HCT116 (cell line): ENCODE data around the gene RNU1-2. TPM values are rescaled to one million over a fixed set of nuclear protein-coding genes. Genes with fewer than 3 reads are reported as not detected.
"Not testable (repeated sequence)": the region's sequence is repeated elsewhere in the genome, so short reads cannot be mapped to it uniquely, and the experiment has no call there.

Experiments
- ATAC-seq: fragments of 200-7000 bp; cut with Tn5 transposase; 2 replicates; pipeline ENCODE4 v1.9.1; 2020; ENCODE audit warnings: mild to moderate bottlenecking, moderate library complexity
- BruUV-seq: library from RNA; stranded (reverse); fragments of 400-500 nt; replicated peaks from 2 replicates; lab custom pipeline; 2021; lab: Mats Ljungman, UMichigan
- CTCF ChIA-PET: fragments of 300-600 bp; sonication (Branson Sonifier 250); formaldehyde crosslinking; loops from one replicate; lab custom pipeline; 2021; ENCODE audit warnings: antibody characterized with exemption; lab: Charles Lee
- POLR2A ChIA-PET: fragments of 300-600, 350-600 bp; sonication (Branson Sonifier 250); formaldehyde crosslinking; loops from one replicate; lab custom pipeline; 2021; ENCODE audit warnings: antibody characterized with exemption; lab: Charles Lee
- RAD21 ChIA-PET, 2 experiments: fragments of 300-600 bp; sonication (Branson Sonifier 250); formaldehyde crosslinking; loops; one replicate each; lab custom pipeline; 2023; ENCODE audit warnings: low total read pairs in 2 of 2; ENCODE audit not compliant: uncharacterized antibody in 2 of 2, unreplicated experiment in 2 of 2, low non-redundant PET in 1 of 2; lab: Charles Lee
- DNase-seq: peaks from one replicate; pipeline ENCODE4 v3.0.0-alpha.2; 2010; ENCODE audit warnings: low read depth, low spot score
- H2AFZ ChIP-seq: fragments of 200-600 bp; shearing (Covaris generic), sonication (generic); 2 replicates; pipeline ENCODE4 v1.6.1; 2017; ENCODE audit warnings: low read depth, mixed run types, mixed read lengths, antibody characterized with exemption, low read length; ENCODE audit not compliant: poor library complexity, severe bottlenecking
- H3K27ac ChIP-seq: 2 replicates; pipeline ENCODE4 v1.5.1; 2012; ENCODE audit warnings: low read depth, low read length
- H3K27me3 ChIP-seq: fragments of 200-600 bp; sonication (generic); 2 replicates; pipeline ENCODE4 v1.6.1; 2016; ENCODE audit warnings: mixed run types, low read length, mixed read lengths; ENCODE audit not compliant: insufficient read depth
- H3K36me3 ChIP-seq, 2 experiments: fragments of 200-500 bp in 1 of 2; fragments of 200-600 bp in 1 of 2; sonication (Bioruptor generic) in 1 of 2; sonication (generic) in 1 of 2; 2 replicates each; pipeline versions ENCODE4 v1.5.1 to v1.6.1; 2014 to 2016; ENCODE audit warnings: low read length in 2 of 2, inconsistent platforms in 1 of 2, mixed read lengths in 1 of 2, mixed run types in 1 of 2; ENCODE audit not compliant: insufficient read depth in 2 of 2, control insufficient read depth in 1 of 2
- H3K4me1 ChIP-seq, 2 experiments: fragments of 200-600 bp in 1 of 2; sonication (generic) in 1 of 2; 2 replicates each; pipeline versions ENCODE4 v1.5.1 to v1.6.1; 2012 to 2017; ENCODE audit warnings: low read length in 2 of 2, inconsistent platforms in 1 of 2, mild to moderate bottlenecking in 1 of 2, mixed read lengths in 1 of 2, mixed run types in 1 of 2, moderate library complexity in 1 of 2; ENCODE audit not compliant: insufficient read depth in 2 of 2, control insufficient read depth in 1 of 2
- H3K4me2 ChIP-seq: fragments of 200-600 bp; sonication (generic); 2 replicates; pipeline ENCODE4 v1.6.1; 2017; ENCODE audit warnings: mixed run types, low read length, mixed read lengths
- H3K4me3 ChIP-seq, 2 experiments: fragments of 200-600 bp in 1 of 2; sonication (generic) in 1 of 2; replicated peaks in 1 of 2; 2 replicates each; pipeline ENCODE4 v1.5.1; 2011 to 2016; ENCODE audit warnings: low read length in 2 of 2, control low read depth in 1 of 2, low read depth in 1 of 2, mild to moderate bottlenecking in 1 of 2, mixed read lengths in 1 of 2, mixed run types in 1 of 2
- H3K79me2 ChIP-seq: fragments of 200-600 bp; sonication (generic); 2 replicates; pipeline ENCODE4 v1.6.1; 2017; ENCODE audit warnings: mild to moderate bottlenecking, mixed run types, low read length, moderate library complexity, mixed read lengths; ENCODE audit not compliant: insufficient read depth
- H3K9ac ChIP-seq: fragments of 200-600 bp; sonication (generic); 2 replicates; pipeline ENCODE4 v1.6.1; 2016; ENCODE audit warnings: low read length, mixed read lengths
- H3K9me2 ChIP-seq: fragments of 200-600 bp; sonication (generic), shearing (Covaris generic); 2 replicates; pipeline ENCODE4 v1.6.1; 2017; ENCODE audit warnings: mixed run types, mild to moderate bottlenecking, moderate library complexity; ENCODE audit not compliant: insufficient read depth
- H3K9me3 ChIP-seq, 2 experiments: fragments of 200-500 bp in 1 of 2; fragments of 200-600 bp in 1 of 2; sonication (Bioruptor generic) in 1 of 2; sonication (generic) in 1 of 2; 2 replicates each; pipeline ENCODE4 v1.6.1; 2014 to 2017; ENCODE audit warnings: low read length in 2 of 2, mixed read lengths in 2 of 2, inconsistent platforms in 1 of 2, low read depth in 1 of 2, mild to moderate bottlenecking in 1 of 2, mixed run types in 1 of 2, moderate library complexity in 1 of 2; ENCODE audit not compliant: control insufficient read depth in 1 of 2, insufficient read depth in 1 of 2
- H4K20me1 ChIP-seq: fragments of 200-600 bp; sonication (generic), shearing (Covaris generic); 2 replicates; pipeline ENCODE4 v1.6.1; 2017; ENCODE audit warnings: mixed run types, mild to moderate bottlenecking, moderate library complexity; ENCODE audit not compliant: insufficient read depth
- intact Hi-C: fragments of 100-400 bp; cut with micrococcal nuclease; formaldehyde crosslinking; loops from 2 replicates; pipeline ENCODE4 v1.10.0; 2022
- total RNA-seq: library from RNA; stranded (reverse); gene quantifications from one replicate; pipeline ENCODE4 v1.2.1, GENCODE V29; 2021; ENCODE audit not compliant: unreplicated experiment
- TF ChIP-seq, protein P1 (sequence below): IDR thresholded peaks from 2 replicates; pipeline ENCODE4 v1.6.1; 2012

RNU1-2 gene
- total RNA-seq, 1 experiment from 2014 or later = 1,685 TPM

GRCh38 chr1:16861832-16862245 lies 33.9 kb upstream of the RNU1-2 start:
- BruUV-seq = TSS peak; percentile 100
- POLR2A ChIA-PET, CTCF ChIA-PET, H3K27ac ChIP-seq, intact Hi-C loops, H3K79me2 ChIP-seq, RAD21 ChIA-PET, H2AFZ ChIP-seq, H4K20me1 ChIP-seq, H3K9me2 ChIP-seq, H3K9me3 ChIP-seq, H3K4me3 ChIP-seq, H3K27me3 ChIP-seq, H3K36me3 ChIP-seq, H3K9ac ChIP-seq, H3K4me1 ChIP-seq: not testable (repeated sequence)
- peak overlapping the region; percentile 15; the same call in 1 of the 2 replicates for H3K4me2 ChIP-seq
- ATAC-seq (peak; percentile 97), DNase-seq (peak; percentile 32)
- TF ChIP-seq, protein P1, sequence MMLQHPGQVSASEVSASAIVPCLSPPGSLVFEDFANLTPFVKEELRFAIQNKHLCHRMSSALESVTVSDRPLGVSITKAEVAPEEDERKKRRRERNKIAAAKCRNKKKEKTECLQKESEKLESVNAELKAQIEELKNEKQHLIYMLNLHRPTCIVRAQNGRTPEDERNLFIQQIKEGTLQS = peak; percentile 88

DNA sequence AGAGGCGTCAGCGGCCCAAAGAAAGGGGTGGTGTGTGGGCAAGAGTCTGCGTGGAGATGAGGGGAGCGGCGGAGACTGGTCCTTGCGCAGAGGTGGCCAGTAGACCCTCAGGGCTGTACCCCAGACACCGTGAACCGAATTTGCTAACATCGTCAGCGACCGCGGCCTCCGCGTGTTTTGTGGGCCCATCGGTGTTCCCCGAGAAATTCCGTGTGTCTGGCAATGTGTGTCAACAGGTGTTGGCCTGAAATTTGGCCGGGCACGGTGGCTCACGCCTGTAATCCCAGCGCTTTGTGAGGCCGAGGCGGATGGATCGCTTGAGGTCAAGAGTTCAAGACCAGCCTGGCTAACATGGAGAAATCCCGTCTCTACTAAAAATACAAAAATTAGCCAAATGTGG lies 33.4 kb upstream of the RNU1-2 start:
- H3K9me2 ChIP-seq, ATAC-seq, CTCF ChIA-PET, H3K27me3 ChIP-seq, H3K79me2 ChIP-seq, H3K36me3 ChIP-seq, DNase-seq, H2AFZ ChIP-seq, H3K9me3 ChIP-seq, BruUV-seq, intact Hi-C loops, H3K4me3 ChIP-seq, H3K4me1 ChIP-seq, RAD21 ChIA-PET, H4K20me1 ChIP-seq, POLR2A ChIA-PET, H3K9ac ChIP-seq: not testable (repeated sequence)
- H3K27ac ChIP-seq = peak overlapping the region; percentile 51
- peak overlapping the region; percentile 41 for H3K4me2 ChIP-seq

DNA sequence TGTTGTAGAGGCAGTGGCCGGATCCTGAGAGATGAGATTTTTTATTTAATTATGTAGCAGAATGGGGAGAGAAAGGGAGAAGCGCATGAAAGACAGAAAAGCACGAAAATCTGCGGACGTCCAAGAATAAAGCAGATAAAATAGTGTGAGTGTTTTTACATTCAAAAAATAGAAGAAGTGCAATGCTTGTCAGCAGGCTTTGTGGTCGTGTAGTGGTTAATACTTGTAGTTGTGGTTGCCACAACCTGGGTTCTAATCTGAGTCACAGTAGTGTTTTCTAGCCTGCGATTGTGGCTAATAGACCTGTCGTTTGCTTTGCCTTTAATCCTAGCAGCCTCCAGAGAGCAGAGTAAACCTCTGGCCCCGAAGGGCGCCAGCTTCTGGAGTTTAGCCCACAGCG lies 32.8 kb upstream of the RNU1-2 start:
- POLR2A ChIA-PET, RAD21 ChIA-PET, H3K36me3 ChIP-seq, BruUV-seq, H2AFZ ChIP-seq, H4K20me1 ChIP-seq, H3K4me1 ChIP-seq, H3K79me2 ChIP-seq, H3K4me3 ChIP-seq, H3K27ac ChIP-seq, DNase-seq, H3K9me2 ChIP-seq, H3K4me2 ChIP-seq, H3K9ac ChIP-seq, intact Hi-C loops, ATAC-seq, H3K27me3 ChIP-seq, CTCF ChIA-PET, H3K9me3 ChIP-seq: not testable (repeated sequence)

DNA sequence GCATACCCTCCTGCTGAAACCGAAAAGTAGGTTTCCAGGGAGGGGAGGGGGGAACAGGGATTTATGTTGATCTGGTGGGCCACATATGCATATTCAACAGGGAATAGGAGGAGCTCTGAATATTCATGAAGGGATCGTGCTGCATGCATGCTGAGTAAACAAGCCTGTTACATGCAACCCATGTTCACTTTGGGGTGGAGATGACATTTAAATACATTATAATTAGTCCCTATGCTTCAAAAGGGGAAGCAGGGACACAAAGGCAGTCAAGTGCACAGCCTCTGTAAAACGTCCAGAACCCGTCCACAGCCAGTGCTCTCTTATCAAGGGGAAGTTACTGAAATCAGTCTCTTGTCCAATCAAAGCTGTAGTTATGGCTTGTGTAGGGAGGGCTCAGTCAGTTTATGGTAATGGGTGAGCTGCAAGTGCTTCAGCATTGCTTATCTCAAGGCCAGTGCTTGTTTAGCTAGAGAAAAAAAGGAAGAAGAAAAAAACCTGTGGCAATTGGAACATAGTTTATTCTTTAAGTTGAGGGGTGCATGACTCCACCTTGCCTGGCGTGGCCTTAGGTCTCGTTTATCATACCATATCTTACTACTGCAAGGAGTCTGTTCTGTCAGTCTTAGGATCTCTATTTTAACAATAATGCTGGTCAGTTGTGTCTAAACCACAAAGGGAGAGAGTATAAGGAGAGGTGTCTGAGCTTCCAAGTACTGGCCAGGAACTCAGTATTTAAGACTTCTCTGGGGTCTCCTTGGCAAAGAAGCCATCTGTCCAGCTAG lies 28.7 kb upstream of the RNU1-2 start:
- H4K20me1 ChIP-seq, H3K4me3 ChIP-seq, CTCF ChIA-PET, H3K9ac ChIP-seq, intact Hi-C loops, H3K4me1 ChIP-seq, ATAC-seq, H3K9me3 ChIP-seq, H3K27me3 ChIP-seq, H3K9me2 ChIP-seq, H3K27ac ChIP-seq, H3K79me2 ChIP-seq, H3K36me3 ChIP-seq, RAD21 ChIA-PET, H3K4me2 ChIP-seq, BruUV-seq, POLR2A ChIA-PET, DNase-seq, H2AFZ ChIP-seq: not testable (repeated sequence)
